Measurements from ENCODE around the gene HEMK1. TPM values are rescaled to one million over a fixed set of nuclear protein-coding genes. Genes with fewer than 3 reads are reported as not detected.

The HEMK1 gene
- total RNA-seq, 1 donor from 2014 or later, result 13.1 TPM

- H3K27me3 ChIP-seq, result no peaks in the 10 kb centered on the region
- no peak for TF ChIP-seq CTCF (IDR thresholded peaks at IDR 0.05)
- intact Hi-C loops (cut with DNase I), result no loop called here
- no peaks in the 10 kb centered on the region for H3K9me3 ChIP-seq
- H3K4me3 ChIP-seq, result no peak overlapping the region
- DNase-seq (ENCODE audit: low spot score in 2 of 2), result no peak
- no peaks in the 10 kb centered on the region for H3K36me3 ChIP-seq
- H3K27ac ChIP-seq, result no peak overlapping the region
- no peaks in the 10 kb centered on the region for H3K4me1 ChIP-seq
Observed at GRCh38 chr3:50635066-50635465, 65.7 kb downstream of the HEMK1 start.

- intact Hi-C loops (cut with DNase I), result no loop called here
- Histone ChIP-seq H3K9me3 (no peaks in the 10 kb centered on the region), H3K4me1 (no peaks in the 10 kb centered on the region), H3K4me3 (no peak overlapping the region), H3K27me3 (no peaks in the 10 kb centered on the region), H3K36me3 (peaks cover 0 to 7% of the 10 kb centered on the region in 2 donors), H3K27ac (no peak overlapping the region)
- no peak for TF ChIP-seq CTCF (IDR thresholded peaks at IDR 0.05)
- no peak for DNase-seq (ENCODE audit: low spot score in 2 of 2)
Observed at GRCh38 chr3:50637011-50637410, 67.7 kb downstream of the HEMK1 start.

- DNase-seq (ENCODE audit: low spot score in 2 of 2), result no peak
- Histone ChIP-seq H3K4me3 (no peak overlapping the region), H3K9me3 (no peaks in the 10 kb centered on the region), H3K27ac (no peak overlapping the region), H3K27me3 (no peaks in the 10 kb centered on the region), H3K4me1 (no peaks in the 10 kb centered on the region), H3K36me3 (peaks cover 7% of the 10 kb centered on the region in 2 donors)
- intact Hi-C loops (cut with DNase I), result no loop called here
- TF ChIP-seq CTCF (IDR thresholded peaks at IDR 0.05), result no peak
Observed at GRCh38 chr3:50637945-50638344, 68.6 kb downstream of the HEMK1 start.

- intact Hi-C loops (cut with DNase I), result no loop called here
- Histone ChIP-seq H3K4me3 (no peak overlapping the region), H3K9me3 (no peaks in the 10 kb centered on the region), H3K27me3 (no peaks in the 10 kb centered on the region), H3K36me3 (peaks cover 7 to 13% of the 10 kb centered on the region in 2 donors), H3K4me1 (peaks cover 0 to 3% of the 10 kb centered on the region in 2 donors), H3K27ac (no peak overlapping the region)
- no peak for TF ChIP-seq CTCF (IDR thresholded peaks at IDR 0.05)
- DNase-seq (ENCODE audit: low spot score in 2 of 2), result no peak
Observed at GRCh38 chr3:50639055-50639494, 69.8 kb downstream of the HEMK1 start.

- intact Hi-C loops (cut with DNase I), result no loop called here
- peaks cover 0 to 9% of the 10 kb centered on the region in 2 donors for H3K4me1 ChIP-seq
- no peak overlapping the region for H3K27ac ChIP-seq
- H3K9me3 ChIP-seq, result no peaks in the 10 kb centered on the region
- DNase-seq (ENCODE audit: low spot score in 2 of 2), result no peak
- TF ChIP-seq CTCF (IDR thresholded peaks at IDR 0.05), result no peak
- no peak overlapping the region for H3K4me3 ChIP-seq
- no peaks in the 10 kb centered on the region for H3K27me3 ChIP-seq
- peaks cover 7 to 33% of the 10 kb centered on the region in 2 donors for H3K36me3 ChIP-seq
Observed at GRCh38 chr3:50642382-50642781, 73.1 kb downstream of the HEMK1 start.

GRCh38 chr3:50644561-50644960 is 75.2 kb downstream of the HEMK1 start:
- peaks cover 0 to 13% of the 10 kb centered on the region in 2 donors for H3K4me1 ChIP-seq
- no peaks in the 10 kb centered on the region for H3K27me3 ChIP-seq
- H3K36me3 ChIP-seq, result peaks cover 7 to 33% of the 10 kb centered on the region in 2 donors
- no peaks in the 10 kb centered on the region for H3K9me3 ChIP-seq
- TF ChIP-seq CTCF (IDR thresholded peaks at IDR 0.05), result no peak
- intact Hi-C loops (cut with DNase I), result no loop called here
- no peak for DNase-seq (ENCODE audit: low spot score in 2 of 2)
- peak overlapping the region in 1 of 2 donors; percentile 4 for H3K27ac ChIP-seq
- no peak overlapping the region for H3K4me3 ChIP-seq

Measured in ascending aorta (tissue), 2 donors.